Posterior vena cava (tissue), 2 donors: ENCODE data around the gene SLC66A2. TPM values are rescaled to one million over a fixed set of nuclear protein-coding genes. Genes with fewer than 3 reads are reported as not detected.
"Not testable (repeated sequence)": the region's sequence is repeated elsewhere in the genome, so short reads cannot be mapped to it uniquely, and the experiment has no call there.

Experiments
- DNase-seq: peaks from one replicate; pipeline ENCODE4 v3.0.0-alpha.2; 2020; ENCODE audit warnings: low spot score
- intact Hi-C, 2 donors: fragments of 100-400 bp; cut with DNase I; formaldehyde crosslinking; loops; one replicate each; pipeline versions ENCODE4 v1.14.1 to v1.14.2; 2022 to 2023
- total RNA-seq, 2 donors: library from RNA; stranded (reverse); fragmentation: NEBNext Ultra II Directional; extraction: Animal tissue kit (Norgen Biotek cat#: 25700); gene quantifications; one replicate each; pipeline ENCODE4 v1.2.1, GENCODE V29; 2021
- donor health status: DM: yes; HTN: yes; CAD: no.
- donor health status: DM: yes; HTN: yes; CAD: no.

The SLC66A2 gene
- total RNA-seq, 2 donors from 2014 or later: 32.0 to 36.8 TPM

DNA sequence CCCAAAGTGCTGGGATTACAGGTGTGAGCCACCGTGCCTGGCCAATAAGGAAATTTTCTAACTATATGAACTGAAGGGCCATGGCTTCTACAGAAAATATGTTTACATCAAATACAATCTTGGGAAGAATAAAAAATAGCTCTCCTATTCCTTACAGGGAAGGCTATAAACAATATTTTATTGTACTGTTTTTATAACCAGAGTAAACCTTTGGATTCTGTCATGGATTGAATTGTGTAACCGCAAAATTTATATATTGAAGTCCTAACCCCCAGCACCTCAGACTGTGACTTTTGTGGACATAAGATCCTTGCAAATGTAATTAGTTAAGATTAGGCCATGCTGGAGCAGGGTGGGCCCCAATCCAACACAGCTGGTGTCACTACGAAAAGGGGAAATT, 21.3 kb upstream of the SLC66A2 start:
- intact Hi-C loops: no loop called here
- no peak for DNase-seq

DNA sequence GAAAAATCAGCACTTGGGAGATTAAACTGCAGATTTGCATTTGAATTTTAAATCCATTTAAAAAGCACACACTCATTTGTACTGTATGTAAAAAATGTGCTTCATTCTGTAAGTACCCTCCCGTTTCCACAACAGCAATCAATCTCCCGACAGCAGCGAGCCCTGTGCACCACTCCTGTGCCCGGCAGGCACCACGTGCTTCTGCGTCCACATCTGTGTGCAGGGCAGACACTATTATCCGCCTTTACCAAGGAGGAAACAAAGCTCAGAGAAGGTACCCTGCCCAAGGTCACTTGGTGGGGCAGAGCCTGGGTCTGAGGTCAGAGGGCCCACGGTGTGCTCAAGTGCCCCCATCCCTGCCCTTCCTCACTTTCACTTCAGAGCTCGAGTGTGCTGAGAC, 20.5 kb upstream of the SLC66A2 start:
- intact Hi-C loops: no loop called here
- peak; percentile 47 for DNase-seq

DNA sequence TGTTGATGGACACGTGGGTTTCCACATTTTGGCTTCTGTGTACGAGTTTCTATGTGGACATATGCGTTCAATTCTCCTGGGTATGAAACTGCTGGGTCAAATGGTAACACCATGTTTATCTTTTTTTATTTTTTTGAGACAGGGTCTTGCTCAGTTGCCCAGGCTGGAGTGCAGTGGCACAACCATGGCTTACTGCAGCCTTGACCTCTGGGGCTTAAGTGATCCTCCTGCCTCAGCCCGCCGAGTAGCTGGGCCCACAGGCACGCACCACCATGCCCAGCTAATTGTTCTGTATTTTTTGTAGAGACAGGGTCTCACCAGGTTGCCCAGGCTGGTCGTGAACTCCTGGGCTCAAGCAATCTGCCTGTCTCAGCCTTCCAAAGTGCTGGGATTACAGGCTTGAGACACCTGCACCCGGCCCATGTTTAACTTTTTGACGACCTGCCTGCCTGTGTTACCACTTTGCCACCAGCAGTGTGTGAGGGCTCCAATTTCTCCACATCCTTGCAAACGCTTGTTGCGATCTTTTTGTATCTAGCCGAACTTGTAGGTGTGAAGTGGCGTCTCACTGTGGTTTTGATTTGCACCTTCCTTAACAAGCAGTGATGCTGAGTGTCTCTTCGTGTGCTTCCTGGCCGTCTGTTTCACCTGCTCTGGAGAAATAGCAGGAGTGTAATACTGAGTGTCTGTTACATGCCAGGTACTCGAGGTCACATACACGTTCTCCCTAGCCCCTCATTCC, 19.9 kb upstream of the SLC66A2 start:
- DNase-seq: peak; percentile 15
- intact Hi-C loops: no loop called here

DNA sequence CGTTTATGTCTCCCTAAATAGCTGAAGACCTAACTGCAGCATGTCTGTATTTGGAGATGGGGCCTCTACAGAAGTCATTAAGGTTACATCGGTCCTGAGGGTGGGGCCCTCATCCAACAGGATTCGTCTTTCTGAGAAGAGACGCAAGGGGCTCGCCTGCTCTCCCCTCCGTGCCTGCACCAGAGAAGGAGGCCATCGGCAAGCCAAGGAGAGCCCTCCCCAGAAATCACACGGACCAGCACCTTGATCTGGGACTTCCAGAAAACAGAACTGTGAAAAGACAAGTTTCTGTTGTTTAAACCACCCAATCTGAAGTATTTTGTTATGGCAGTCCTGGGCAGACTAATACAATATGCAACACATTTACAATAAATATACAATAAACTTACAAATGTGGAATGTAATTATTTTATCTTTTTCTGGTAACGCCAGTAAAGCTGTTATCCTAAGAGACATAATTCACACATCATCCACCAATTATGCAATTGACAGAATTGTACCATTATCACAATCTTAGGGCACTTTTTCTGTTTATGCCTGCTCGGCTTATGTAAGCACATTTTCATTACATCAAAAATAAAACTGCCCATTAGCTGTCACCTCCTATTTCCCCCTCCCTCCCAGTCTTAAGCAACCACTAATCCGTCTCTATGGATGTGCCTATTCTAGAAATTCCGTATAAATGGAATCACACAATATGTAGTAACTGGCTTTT, 19.1 kb upstream of the SLC66A2 start:
- intact Hi-C loops: no loop called here
- peak; percentile 40 for DNase-seq

DNA sequence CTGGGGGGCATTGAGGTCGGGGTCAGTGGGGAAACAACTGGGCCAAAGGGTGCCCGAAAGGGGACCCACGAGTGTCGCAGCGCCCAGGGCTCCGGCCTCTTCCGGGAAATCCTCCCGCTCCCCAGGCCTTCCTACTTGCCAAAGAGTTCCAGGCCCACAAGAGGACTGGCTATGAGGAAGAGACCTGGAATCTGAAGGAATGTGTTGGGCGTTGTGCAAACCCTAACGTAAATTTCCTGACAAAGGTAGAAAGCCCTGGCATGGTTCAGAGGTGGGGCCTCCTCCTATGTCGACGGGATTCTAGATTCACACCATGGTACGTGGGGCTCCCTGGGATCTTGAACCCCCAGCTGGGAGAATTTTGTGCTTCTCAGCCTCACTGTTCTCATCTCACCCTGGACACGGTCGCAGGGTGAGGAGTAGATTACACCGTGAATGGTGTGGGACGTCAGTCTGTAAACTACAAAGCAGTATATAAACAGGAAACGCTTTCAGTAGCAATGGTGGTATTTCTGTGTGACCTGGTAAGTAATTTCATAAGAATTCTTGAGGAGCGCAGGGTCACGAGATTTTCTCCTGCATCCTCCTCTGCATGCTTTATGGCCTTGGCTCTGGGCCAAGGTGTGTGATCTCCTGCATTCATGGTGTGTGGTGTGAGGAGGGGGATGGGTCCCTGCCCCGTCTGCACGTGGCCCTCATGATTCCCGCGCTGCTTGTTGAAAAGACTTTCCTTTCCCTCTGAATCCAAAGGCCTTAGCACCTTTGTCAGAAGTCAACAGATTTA, 13.9 kb upstream of the SLC66A2 start:
- intact Hi-C loops: no loop called here
- peak; percentile 76 for DNase-seq

DNA sequence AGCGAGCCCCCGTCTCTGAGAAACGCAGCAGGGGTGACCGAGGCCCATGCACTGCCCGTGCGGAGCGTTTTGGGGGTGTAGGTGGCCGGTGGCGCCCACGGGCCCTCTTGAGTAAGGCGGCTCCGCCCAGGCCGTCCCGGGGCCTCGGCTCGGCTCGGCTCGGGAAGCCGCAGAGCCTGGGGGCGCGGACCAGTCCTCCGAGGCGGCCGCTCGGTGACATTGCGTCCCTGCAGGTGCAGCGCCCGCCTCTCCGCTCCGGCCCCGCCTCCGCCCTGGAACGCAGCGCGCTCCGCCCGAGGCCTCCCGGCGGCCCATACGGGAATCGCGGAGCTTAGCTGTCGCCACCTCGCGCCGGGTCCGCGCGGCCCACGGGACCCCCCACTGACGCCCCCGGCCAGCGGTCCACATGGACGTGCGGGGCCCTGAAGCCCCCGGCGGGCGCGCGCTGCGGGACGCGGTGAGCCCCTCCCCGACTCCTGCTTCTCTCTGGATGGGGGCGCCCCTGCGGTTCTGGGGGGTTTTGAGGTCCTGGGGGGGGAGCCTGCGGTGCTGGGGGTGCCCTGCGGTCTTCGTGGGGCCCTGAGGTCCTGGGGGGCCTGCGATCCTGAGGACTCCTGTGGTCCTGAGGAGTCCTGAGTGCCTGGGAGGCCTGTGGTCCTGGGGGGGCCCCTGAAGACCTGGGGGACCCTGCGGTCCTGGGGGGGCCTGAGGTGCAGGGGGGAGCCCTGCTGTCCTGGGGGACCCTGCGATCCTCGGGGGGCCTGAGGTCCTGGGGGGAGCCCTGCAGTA, 13.1 kb upstream of the SLC66A2 start, which contains the start of gene HSBP1L1:
HSBP1L1 (plus strand) TSS at position 314 of the 789 bp plus-strand sequence; CDS start at position 407, 93 bp downstream.
- peak; percentile 88 for DNase-seq
- intact Hi-C loops: no loop called here

DNA sequence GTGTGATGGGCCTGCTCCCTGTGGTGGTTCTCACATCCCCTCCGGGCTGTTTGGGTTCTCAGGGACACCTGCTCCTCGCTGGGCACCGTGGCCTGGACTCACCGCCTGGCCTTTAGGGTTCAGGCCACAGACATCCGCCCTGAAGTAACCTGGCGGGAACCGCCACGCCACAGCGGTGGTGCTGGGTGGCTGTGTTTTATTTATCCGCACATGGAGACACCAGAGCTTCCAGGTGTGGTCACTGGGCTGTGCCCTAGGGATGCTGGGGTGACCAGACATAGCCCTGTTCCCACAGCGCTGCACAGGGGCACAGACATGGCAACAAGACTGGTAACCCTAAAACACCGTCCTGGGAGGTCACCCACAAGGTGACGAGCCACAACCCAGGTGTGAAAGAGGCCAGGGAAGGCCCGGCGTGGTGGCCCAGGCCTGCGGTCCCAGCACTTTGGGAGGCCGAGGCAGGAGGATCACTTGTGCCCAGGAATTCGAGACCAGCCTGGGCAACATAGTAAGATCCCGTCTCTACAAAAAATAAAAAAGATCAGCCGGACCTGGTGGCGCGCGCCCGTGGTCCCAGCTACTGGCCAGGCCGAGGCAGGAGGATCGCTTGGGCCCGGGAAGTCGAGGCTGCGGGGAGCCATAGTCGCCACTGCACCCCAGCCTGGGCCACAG, 12.3 kb upstream of the SLC66A2 start:
- intact Hi-C loops: no loop called here
- peak; percentile 58 for DNase-seq

DNA sequence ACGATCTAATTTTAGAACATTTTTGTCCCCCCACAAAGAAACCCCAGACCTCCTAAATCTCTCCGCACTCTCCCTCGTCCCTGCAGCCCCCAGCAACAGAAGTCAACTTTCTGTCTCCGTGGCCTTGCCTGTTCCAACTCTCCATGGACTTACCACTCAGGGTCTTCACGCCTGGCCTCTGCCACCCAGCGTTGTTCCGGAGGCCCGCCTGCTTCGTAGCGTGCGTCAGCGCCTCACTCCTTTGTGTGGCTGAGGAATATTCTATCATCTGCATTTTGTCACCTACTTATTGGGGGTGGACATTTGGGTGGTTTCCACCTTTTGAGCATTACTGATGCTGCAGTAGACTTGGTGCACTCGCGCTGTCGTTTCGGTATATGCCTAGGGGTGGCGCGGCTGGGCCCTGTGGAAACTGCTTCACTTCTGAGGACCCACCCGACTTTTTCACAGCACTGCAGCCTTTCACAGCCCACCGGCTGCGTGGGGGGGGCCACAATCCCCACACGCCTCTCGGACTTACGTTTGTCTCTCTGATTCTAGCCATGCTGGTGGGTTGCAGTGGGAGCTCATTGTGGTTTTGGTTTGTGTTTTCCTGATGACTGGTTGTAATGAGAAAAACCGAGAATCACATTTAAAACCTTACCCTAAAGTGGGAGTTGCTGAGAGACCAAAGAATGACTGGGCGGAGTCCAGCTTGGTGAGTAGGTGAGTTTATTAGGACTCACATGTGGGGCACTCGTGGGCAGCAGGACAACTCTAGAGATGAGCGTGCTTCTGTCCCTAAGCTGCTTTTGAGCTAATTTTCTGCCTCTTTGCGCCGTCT, 11.6 kb upstream of the SLC66A2 start:
- peak; percentile 53 for DNase-seq
- intact Hi-C loops: no loop called here

DNA sequence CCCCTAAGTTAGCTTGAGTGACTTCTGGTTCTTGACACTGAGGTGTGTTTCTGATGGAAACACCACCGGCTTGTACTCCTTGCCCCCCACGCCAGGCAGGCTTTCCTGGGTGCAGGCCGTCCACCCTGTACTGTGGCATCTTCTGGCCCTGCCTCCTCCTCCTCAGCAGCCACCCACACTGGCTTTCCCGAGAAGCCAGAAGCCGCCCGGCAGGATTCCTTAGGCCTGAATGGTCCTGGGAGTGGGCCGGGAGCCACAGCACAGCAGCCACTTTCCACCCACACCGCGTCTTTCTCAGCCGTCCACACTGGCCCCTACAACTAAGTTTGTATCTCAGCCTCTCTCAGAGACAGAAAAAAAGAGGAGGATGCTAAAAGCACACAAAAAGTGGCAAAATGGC, 10.9 kb upstream of the SLC66A2 start:
- DNase-seq: peak; percentile 77
- intact Hi-C loops: no loop called here

DNA sequence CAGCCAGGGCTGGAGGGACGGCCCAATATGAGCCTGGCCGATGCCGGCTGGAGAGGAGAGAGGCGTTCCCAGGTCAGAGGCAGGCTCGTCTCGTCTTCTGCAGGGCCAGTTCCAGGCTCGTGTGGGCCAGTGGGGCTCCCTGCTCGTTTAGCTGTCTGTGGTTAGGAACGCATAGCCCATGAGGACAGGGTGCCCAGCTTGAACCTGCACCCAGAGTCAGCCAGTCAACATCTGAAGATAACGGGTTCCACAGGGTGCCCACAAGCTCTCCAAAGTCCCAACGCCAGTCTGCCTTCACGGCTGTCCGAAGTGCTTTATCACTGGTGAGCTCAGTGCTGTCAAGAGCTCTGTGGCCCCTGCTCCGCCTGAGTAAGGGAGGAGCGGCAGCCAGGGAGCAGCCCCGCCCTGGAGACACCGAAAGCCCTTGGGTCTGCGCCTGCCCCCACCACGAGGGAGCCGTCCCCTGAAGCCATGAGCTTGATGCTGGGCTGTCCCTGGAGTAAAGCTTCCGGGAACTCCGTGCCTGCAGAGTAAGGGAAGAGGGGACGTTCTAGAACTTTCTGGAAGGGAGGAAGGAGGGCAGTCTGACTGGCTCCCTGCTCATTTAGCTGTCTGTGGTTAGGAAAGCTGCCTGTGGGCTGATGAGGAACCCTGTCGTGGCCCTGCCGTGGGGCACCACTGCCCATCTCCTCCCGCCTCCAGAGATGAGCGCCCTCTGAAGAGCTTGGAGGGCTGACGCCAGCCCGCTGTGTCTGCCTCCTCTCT, 10.3 kb upstream of the SLC66A2 start:
- peak; percentile 81 for DNase-seq
- intact Hi-C loops: no loop called here

DNA sequence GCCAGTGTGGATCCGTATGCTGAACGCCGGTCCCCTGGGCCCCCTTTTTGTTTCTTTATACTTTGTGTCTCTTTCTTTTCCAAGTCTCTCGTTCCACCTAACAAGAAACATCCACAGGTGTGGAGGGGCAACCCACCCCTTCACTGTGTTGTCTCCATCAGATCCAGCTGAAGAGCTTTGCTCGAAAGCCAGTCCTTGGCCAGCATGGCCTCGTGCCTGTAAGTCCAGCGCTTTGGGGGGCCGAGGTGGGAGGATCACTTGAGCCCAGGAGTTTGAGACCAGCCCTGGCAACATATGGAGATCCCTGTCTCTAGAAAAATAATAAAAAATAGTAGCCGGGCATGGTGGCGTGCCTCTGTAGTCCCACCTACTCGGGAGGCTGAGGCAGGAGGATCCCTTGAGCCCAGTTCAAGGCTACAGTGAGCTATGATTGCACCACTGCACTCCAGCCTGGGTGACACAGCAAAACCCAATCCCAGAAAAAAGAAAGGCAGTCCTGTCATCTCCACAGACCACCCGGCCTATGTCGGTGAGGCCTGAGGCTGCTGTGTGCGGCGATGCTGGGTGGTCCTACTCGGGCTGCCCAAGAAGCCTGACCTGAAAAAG, 9.6 kb upstream of the SLC66A2 start:
- intact Hi-C loops: no loop called here
- DNase-seq: peak; percentile 58

DNA sequence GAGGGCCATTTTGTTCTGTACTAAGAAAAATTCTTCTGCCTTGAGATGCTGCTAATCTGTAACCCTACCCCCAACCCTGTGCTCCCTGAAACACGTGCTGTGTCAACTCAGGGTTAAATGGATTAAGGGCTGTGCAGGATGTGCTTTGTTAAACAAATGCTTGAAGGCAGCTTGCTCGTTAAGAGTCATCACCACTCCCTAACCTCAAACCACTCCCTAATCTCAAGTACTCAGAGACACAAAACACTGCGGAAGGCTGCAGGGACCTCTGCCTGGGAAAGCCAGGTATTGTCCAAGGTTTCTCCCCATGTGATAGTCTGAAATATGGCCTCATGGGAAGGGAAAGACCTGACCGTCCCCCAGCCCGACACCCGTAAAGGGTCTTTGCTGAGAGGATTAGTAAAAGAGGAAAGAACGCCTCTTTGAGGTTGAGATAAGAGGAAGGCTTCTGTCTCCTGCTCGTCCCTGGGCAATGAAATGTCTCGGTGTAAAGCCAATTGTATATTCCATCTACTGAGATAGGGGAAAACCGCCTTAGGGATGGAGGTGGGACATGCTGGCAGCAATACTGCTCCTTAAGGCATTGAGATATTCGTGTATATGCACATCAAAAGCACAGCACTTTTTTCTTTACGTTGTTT, 8.8 kb upstream of the SLC66A2 start:
- intact Hi-C loops: not testable (repeated sequence)
- peak; percentile 8 for DNase-seq

DNA sequence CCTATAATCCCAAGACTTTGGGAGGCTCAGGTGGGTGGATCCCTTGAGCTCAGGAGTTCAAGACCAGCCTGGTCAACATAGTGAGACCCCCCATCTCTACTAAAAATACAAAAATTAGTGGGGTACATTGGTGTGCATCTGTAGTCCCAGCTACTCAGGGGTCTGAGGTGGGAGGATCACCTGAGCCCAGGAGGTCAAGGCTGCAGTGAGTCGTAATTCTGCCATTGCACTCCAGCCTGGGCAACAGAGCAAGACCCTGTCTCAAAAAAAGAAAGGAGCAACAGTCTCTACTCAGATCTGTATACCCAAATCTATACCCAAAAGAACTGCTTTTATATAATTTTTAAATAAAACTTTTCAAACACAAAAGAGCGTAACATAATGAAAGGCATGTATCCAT, 7.5 kb upstream of the SLC66A2 start:
- DNase-seq: peak; percentile 3
- intact Hi-C loops: loop anchor here in 1 of 2 donors (10.0 kb wide), 1 partner anchor 76 kb away; the partner anchor contains the start of gene RBFA

DNA sequence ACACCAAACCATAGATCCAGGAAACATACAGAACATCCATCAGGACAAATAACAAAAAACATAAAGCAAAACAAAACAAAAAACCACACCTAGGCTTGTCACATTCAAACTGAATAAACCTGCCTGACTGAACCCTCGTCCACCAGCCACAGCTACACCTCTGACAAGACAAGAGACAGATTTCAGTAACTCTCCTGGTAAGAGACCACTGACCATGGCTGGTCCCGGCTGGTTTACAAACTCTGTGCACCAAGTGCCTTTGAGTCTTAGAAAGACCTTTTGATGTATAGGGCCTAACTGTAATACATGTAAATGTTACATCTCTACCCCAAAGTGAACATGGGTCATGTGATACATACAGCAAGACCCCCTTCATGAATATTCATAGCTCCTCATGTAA, 4.8 kb upstream of the SLC66A2 start:
- intact Hi-C loops: loop anchor here in 1 of 2 donors (10.0 kb wide), 1 partner anchor 79 kb away; the partner anchor contains the start of gene RBFA
- DNase-seq: peak; percentile 19

DNA sequence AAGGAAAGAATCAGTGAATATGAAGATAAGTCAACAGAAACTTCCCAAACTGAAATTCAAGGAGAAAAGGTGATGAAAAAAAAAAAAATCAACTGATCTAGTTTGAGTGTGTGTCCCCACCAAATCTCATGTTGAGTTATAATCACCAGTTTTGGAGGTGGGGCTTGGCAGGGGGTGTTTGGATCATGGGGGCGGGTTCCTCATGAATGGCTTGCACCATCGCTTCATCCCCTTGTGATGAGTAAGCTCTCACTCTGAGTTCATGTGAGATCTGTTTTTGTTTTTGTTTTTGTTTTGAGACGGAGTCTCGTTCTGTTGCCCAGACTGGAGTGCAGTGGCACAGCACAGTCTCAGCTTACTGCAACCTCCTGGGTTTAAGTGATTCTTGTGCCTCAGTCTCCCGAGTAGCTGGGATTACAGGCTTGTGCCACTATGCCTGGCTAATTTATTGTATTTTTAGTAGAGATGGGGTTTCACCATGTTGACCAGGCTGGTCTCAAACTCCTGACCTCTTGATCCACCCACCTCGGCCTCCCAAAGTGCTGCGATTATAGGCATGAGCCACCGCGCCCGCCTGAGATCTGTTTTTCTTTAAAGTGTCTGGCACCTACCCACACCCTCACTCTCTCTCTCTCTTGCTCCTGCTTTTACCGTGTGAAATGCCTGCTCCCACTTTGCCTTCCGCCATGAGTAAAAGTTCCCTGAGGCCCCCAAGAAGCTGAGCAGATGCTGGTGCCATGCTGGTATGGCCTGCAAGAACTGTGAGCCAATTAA, 4.0 kb upstream of the SLC66A2 start:
- intact Hi-C loops: loop anchor here in 1 of 2 donors (10.0 kb wide), 1 partner anchor 79 kb away; the partner anchor contains the start of gene RBFA

More for the DNA sequence above, 4.0 kb upstream of the SLC66A2 start:
- DNase-seq: peak; percentile 35
